Calu3 (cell line): ENCODE results near the gene DCAF17. TPM values are rescaled to one million over a fixed set of nuclear protein-coding genes. Genes with fewer than 3 reads are reported as not detected.
"Not testable (repeated sequence)": the region's sequence is repeated elsewhere in the genome, so short reads cannot be mapped to it uniquely, and the experiment has no call there.

Experiments
- BruUV-seq: library from RNA; stranded (reverse); fragments of 400-500 nt; replicated peaks from 2 replicates; lab custom pipeline; 2021; lab: Mats Ljungman, UMichigan
- CTCF ChIA-PET: fragments of 300-600 bp; sonication (Branson Sonifier 250); formaldehyde crosslinking; loops from one replicate; lab custom pipeline; 2022; ENCODE audit warnings: antibody characterized with exemption; lab: Charles Lee
- DNase-seq: peaks from one replicate; pipeline ENCODE4 v3.0.0; 2022
- H3K27ac Mint-ChIP-seq: one replicate; pipeline ENCODE4 v1.8.0; 2022; ENCODE audit warnings: mixed read lengths; ENCODE audit not compliant: unreplicated experiment
- H3K27me3 Mint-ChIP-seq: one replicate; pipeline ENCODE4 v1.8.0; 2022; ENCODE audit warnings: mixed read lengths; ENCODE audit not compliant: unreplicated experiment
- H3K36me3 Mint-ChIP-seq: one replicate; pipeline ENCODE4 v1.8.0; 2022; ENCODE audit warnings: mild to moderate bottlenecking, moderate library complexity, mixed read lengths; ENCODE audit not compliant: insufficient read depth, unreplicated experiment
- H3K4me1 Mint-ChIP-seq: one replicate; pipeline ENCODE4 v1.8.0; 2022; ENCODE audit warnings: mild to moderate bottlenecking, low read depth, mixed read lengths; ENCODE audit not compliant: unreplicated experiment
- H3K4me3 Mint-ChIP-seq: one replicate; pipeline ENCODE4 v1.8.0; 2022; ENCODE audit warnings: mild to moderate bottlenecking, low read depth, moderate library complexity, mixed read lengths; ENCODE audit not compliant: unreplicated experiment
- H3K9me3 Mint-ChIP-seq: one replicate; pipeline ENCODE4 v1.8.0; 2022; ENCODE audit warnings: low read depth, mixed read lengths; ENCODE audit not compliant: unreplicated experiment
- intact Hi-C: fragments of 100-400 bp; cut with micrococcal nuclease; formaldehyde crosslinking; loops from one replicate; pipeline ENCODE4 v1.10.0; 2022; ENCODE audit not compliant: unreplicated experiment
- total RNA-seq: library from RNA; stranded (reverse); gene quantifications from 2 replicates; pipeline ENCODE4 v1.2.3, GENCODE V29; 2022
- TF ChIP-seq, protein P1 (sequence below): fragments of 200-600 bp; IDR thresholded peaks from one replicate; pipeline ENCODE4 v1.8.0; 2022; ENCODE audit warnings: antibody characterized with exemption; ENCODE audit not compliant: unreplicated experiment

DCAF17 gene
- total RNA-seq, 1 experiment from 2014 or later: 11.9 TPM

DNA sequence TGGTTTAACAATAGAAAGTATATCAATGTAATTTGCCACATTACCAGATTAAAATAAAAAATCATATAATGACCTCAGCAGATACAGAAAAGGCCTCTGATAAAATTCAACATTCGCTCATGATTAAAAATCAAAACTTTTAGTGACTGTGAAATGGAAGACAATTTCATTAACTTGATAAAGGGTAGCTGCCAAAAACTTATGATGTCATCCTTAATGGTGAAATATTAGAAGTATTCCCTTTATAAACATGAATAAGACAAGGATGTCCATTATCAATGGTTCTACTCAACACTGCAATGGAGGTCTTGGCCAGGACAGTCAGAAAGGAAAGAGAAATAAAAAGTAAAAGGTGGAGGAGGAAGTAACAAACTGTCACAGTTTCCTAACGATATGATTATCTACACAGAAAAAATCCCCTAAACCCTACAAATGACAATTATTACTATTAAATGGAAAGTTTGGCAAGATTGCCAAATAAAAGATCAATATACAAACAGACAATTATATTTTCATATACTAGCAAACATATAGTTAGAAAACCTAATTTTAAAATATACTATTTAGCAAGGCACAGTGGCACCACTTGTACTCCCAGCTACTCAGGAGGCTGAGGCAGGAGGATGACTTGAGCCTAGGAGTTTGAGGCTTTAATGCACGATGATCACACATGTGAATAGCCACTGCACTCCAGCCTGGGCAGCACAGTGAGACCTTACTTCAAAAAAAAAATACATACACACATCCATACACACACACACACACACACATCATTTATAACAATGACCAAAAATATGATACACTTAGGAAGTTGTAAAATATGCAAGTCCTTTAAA is 13.1 kb upstream of the DCAF17 start:
- Mint-ChIP-seq H3K9me3 (peaks cover 8% of the 10 kb centered on the region), H3K27me3 (no peaks in the 10 kb centered on the region), H3K27ac (no peak overlapping the region), H3K4me3 (no peak overlapping the region), H3K4me1 (peaks cover 17% of the 10 kb centered on the region), H3K36me3 (no peaks in the 10 kb centered on the region)
- TF ChIP-seq, protein P1, sequence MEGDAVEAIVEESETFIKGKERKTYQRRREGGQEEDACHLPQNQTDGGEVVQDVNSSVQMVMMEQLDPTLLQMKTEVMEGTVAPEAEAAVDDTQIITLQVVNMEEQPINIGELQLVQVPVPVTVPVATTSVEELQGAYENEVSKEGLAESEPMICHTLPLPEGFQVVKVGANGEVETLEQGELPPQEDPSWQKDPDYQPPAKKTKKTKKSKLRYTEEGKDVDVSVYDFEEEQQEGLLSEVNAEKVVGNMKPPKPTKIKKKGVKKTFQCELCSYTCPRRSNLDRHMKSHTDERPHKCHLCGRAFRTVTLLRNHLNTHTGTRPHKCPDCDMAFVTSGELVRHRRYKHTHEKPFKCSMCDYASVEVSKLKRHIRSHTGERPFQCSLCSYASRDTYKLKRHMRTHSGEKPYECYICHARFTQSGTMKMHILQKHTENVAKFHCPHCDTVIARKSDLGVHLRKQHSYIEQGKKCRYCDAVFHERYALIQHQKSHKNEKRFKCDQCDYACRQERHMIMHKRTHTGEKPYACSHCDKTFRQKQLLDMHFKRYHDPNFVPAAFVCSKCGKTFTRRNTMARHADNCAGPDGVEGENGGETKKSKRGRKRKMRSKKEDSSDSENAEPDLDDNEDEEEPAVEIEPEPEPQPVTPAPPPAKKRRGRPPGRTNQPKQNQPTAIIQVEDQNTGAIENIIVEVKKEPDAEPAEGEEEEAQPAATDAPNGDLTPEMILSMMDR: no peak
- no TSS peak for BruUV-seq
- DNase-seq: no peak
- intact Hi-C loops: no loop called here
- CTCF ChIA-PET: no interaction called here

DNA sequence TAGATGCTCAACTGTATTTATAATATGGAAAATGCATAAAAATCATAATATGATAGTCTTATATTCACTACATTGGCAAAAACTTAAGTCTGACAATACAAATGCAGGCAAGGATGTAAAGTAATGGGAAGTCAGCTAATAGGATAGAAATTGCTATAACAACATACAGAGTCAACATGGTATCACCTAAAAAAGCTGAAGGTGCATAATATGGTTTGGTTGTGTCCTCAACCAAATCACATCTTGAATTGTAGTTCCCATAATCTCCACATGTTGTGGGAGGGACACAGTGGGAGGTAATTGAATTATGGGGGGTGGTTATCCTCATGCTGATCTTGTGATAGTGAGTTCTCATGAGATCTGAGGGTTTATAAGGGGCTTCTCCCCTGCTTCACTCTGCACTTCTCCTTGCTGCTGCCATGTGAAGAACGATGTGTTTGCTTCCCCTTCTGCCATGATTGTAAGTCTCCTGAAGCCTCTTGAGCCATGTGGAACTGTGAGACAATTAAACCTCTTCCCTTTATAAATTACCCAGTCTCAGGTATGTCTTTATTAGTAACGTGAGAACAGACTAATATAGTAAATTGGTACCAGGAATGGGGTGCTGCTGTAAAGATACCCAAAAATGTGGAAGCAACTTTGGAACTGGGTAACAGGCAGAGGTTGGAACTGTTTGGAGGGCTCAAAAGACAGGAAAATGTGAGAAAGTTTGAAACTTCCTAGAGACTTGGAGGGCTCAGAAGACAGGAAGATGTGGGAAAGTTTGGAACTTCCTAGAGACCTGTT is 11.1 kb upstream of the DCAF17 start:
- H3K27me3 Mint-ChIP-seq, H3K36me3 Mint-ChIP-seq, H3K9me3 Mint-ChIP-seq, intact Hi-C loops, DNase-seq, H3K27ac Mint-ChIP-seq, BruUV-seq, H3K4me3 Mint-ChIP-seq: not testable (repeated sequence)
- H3K4me1 Mint-ChIP-seq: peaks cover 10% of the 10 kb centered on the region
- CTCF ChIA-PET: interaction anchor here (0.6 kb wide), 1 partner anchor 274 kb away, joined by 4 read pairs; no protein-coding TSS in a partner anchor

DNA sequence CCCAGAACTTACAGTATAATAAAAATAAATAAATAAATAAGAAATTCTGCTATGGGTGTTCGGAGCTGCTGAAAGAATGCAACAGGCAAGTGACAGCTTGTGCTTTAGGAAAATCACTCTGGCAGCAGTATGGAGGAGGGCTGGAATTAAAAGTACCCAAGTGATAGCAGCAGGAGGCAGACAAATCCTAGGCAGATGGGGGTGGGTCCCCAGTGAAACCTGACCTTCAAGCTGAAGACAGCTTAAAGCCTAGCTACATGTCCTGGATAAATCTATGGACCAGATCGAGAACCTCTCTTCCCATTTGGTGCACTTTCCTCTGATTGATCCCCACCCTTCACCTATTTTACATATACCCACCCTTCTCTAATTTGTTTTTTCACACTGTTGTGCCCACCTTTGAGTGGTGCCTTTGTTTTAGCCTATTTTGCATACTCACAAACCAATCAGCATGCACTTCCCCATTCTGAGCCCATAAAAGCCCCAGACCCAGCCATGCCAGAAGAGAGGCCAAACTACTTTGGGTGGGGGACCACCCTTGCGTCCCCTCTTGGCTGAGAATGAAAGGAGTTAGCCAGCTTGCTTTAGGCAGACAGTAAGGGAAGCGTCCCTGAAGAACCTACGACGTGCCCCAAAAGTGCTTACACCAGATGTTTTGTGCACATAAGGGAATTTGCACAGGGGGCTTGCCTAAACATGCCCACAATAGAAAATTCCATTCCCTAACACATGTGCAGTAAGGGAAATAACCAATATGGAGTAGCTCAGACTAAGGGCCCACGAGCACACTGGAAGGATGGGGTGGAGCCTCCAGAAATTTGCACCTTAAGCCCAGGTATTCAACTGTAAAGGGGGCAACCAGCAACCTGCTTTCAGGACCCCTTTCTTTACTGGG is 3.3 kb upstream of the DCAF17 start:
- H3K4me3 Mint-ChIP-seq: no peak overlapping the region
- CTCF ChIA-PET: no interaction called here

DNA sequence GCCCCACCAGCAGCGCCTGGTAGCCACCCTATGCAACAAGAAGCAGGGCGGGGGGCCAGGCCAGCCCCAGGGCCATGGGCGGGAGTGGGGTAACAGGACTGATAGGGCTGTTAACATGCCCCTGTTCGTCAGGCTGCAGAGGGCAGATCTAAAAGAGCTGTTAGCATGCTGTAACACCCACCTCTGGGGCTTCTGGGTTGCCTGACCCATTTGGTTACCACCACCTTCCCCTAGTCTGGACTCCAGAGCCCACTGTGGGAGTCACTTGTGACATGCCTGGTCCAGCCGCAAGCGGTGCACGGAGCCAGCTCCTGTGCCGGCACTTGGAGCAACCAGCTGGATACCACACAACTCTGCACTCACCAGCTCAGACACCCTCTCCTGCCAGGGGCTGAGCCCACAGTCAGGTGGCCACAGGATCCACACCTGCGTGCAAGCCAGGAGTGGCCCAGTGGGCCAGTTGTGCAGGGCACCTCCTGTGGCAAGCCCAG is 2.3 kb upstream of the DCAF17 start:
- no peaks in the 10 kb centered on the region for H3K9me3 Mint-ChIP-seq
- CTCF ChIA-PET: no interaction called here
- H3K36me3 Mint-ChIP-seq: peaks cover 32% of the 10 kb centered on the region
- no TSS peak for BruUV-seq
- H3K27me3 Mint-ChIP-seq: no peaks in the 10 kb centered on the region
- H3K4me1 Mint-ChIP-seq: peaks cover 10% of the 10 kb centered on the region
- H3K27ac Mint-ChIP-seq: peak overlapping the region; percentile 11
- TF ChIP-seq, protein P1: no peak
- intact Hi-C loops: no loop called here
- no peak for DNase-seq
- peak overlapping the region; percentile 90 for H3K4me3 Mint-ChIP-seq

More for the DNA sequence above, 3.3 kb upstream of the DCAF17 start:
- TF ChIP-seq, protein P1: no peak
- Mint-ChIP-seq H3K36me3 (peaks cover 32% of the 10 kb centered on the region), H3K27ac (no peak overlapping the region), H3K27me3 (no peaks in the 10 kb centered on the region), H3K4me1 (peaks cover 10% of the 10 kb centered on the region), H3K9me3 (no peaks in the 10 kb centered on the region)
- DNase-seq: no peak
- no TSS peak for BruUV-seq
- intact Hi-C loops: no loop called here
